Activated CD4-positive, alpha-beta T cell treated with anti-CD3 and anti-CD28 coated beads for 1 hour (primary cell): ENCODE results near the gene CCDC38.

Source experiments
- DNase-seq: peaks from one replicate; pipeline ENCODE4 v3.0.0-alpha.2; 2020

Gene CCDC38

DNA sequence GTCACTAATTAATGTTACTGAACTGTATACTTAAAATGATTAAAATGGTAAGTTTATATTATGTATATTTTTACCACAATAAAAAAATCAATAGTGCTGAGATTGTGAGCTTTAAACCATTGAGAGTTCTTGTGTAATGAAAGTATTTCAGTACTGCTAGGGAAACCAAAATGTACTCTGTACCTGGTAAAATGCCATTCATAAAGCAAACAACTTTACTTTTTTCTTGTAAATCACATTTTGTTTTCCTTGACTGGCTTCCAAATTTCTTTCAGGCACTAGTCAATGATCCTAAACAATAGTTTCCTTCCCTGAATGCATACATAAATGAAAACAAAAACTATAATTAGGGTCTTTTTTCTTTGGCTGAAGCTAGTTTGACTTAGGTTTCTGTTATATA lies 113.0 kb downstream of the CCDC38 start:
- DNase-seq = no peak

DNA sequence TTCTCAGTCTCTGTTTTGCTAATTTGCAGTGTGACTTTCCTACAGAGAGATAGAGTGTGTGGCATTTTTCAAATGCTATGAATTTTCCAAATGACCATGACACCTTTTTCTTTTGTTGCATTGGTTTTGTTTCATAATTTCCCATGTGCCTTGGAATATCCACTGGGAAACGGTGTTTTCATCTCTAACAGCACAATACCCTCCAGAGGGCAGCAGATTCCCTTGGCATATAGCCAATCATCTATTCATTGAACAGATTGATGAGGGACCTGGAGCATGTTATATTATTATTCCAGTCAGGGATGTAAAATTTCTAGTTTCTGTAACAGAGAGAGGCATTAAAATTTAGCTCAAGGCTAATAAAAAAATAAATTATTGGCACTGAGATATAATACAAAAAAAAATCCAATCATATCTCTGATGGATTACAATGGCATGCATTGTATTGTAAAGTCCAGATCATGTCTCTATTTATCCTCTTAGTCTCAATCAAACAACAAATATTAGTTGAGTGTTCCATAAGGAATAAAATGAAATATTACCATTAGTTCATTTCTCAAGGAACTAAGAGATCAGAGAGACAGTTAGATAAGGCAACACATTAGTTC lies 122.2 kb downstream of the CCDC38 start:
- no peak for DNase-seq
